Uterus (tissue), 2 donors: ENCODE data around the gene PSAPL1.

Source experiments
- CTCF ChIP-seq, 4 experiments: fragments of 200-600 bp in 2 of 4; fragments of 450-650 bp in 2 of 4; sonication (generic) in 2 of 4; IDR thresholded peaks; one replicate each; pipeline ENCODE4 v1.5.1; 2016 to 2019; ENCODE audit warnings: antibody characterized with exemption in 4 of 4, mild to moderate bottlenecking in 2 of 4, moderate library complexity in 1 of 4
- POLR2A ChIP-seq, 2 donors: fragments of 450-650 bp; IDR thresholded peaks; one replicate each; pipeline ENCODE4 v1.6.1; 2016; ENCODE audit warnings: antibody characterized with exemption in 2 of 2, mild to moderate bottlenecking in 1 of 2, moderate library complexity in 1 of 2

- TF ChIP-seq CTCF (IDR thresholded peaks at IDR 0.05) (no peak), POLR2A (IDR thresholded peaks at IDR 0.05) (no peak)
These were observed 51.5 kb downstream of the PSAPL1 start for GRCh38 chr4:7383266-7383665.
